GM06990 (cell line): Measurements from ENCODE around the gene MYO5A.

Source experiments
- DNase-seq: peaks from one replicate; pipeline ENCODE4 v3.0.0-alpha.2; 2011; ENCODE audit not compliant: insufficient read length; ENCODE audit errors: extremely low read depth
- H3K27me3 ChIP-seq: replicated peaks from 2 replicates; pipeline ENCODE4 v1.6.0; 2011; ENCODE audit warnings: low read length; ENCODE audit not compliant: control insufficient read depth, insufficient read depth
- H3K36me3 ChIP-seq: 2 replicates; pipeline ENCODE4 v1.5.1; 2011; ENCODE audit warnings: low read length; ENCODE audit not compliant: control insufficient read depth, insufficient read depth
- H3K4me3 ChIP-seq: replicated peaks from 2 replicates; pipeline ENCODE4 v1.5.1; 2011; ENCODE audit warnings: low read depth, mild to moderate bottlenecking, control low read depth, low read length
- CTCF ChIP-seq: IDR thresholded peaks from 2 replicates; pipeline ENCODE4 v1.5.1; 2011; ENCODE audit warnings: low read length, control low read depth, mild to moderate bottlenecking, inconsistent platforms; ENCODE audit not compliant: insufficient read depth, poor library complexity, severe bottlenecking

The MYO5A gene

GRCh38 chr15:52309154-52309548, 219.5 kb downstream of the MYO5A start:
- Histone ChIP-seq H3K4me3 (no peak overlapping the region; the same call in 1 of the 2 replicates), H3K36me3 (no peaks in the 10 kb centered on the region; the same call in 1 of the 2 replicates), H3K27me3 (no peaks in the 10 kb centered on the region)
- DNase-seq = no peak
- no peak for TF ChIP-seq CTCF

- DNase-seq = peak; percentile 80
- TF ChIP-seq CTCF = no peak
- Histone ChIP-seq H3K36me3 (no peaks in the 10 kb centered on the region; the same call in 1 of the 2 replicates), H3K27me3 (no peaks in the 10 kb centered on the region), H3K4me3 (peak overlapping the region; percentile 5; the same call in 1 of the 2 replicates)
These were observed 220.1 kb downstream of the MYO5A start for GRCh38 chr15:52308446-52309153.

- H3K4me3 ChIP-seq = no peak overlapping the region
- no peak for TF ChIP-seq CTCF
These were observed 220.8 kb downstream of the MYO5A start for GRCh38 chr15:52307847-52308246.

GRCh38 chr15:52306270-52306669, 222.4 kb downstream of the MYO5A start:
- DNase-seq = no peak
- H3K36me3 ChIP-seq = no peaks in the 10 kb centered on the region
- no peak for TF ChIP-seq CTCF
- no peak overlapping the region for H3K4me3 ChIP-seq
- H3K27me3 ChIP-seq = no peaks in the 10 kb centered on the region

More at GRCh38 chr15:52307847-52308246, 220.8 kb downstream of the MYO5A start:
- no peak for DNase-seq
- H3K27me3 ChIP-seq = no peaks in the 10 kb centered on the region
- no peaks in the 10 kb centered on the region; the same call in 1 of the 2 replicates for H3K36me3 ChIP-seq

- no peak for TF ChIP-seq CTCF
- Histone ChIP-seq H3K36me3 (no peaks in the 10 kb centered on the region), H3K4me3 (no peak overlapping the region), H3K27me3 (no peaks in the 10 kb centered on the region)
- no peak for DNase-seq
These were observed 225.4 kb downstream of the MYO5A start for GRCh38 chr15:52303093-52303772.
